Measurements from ENCODE around the gene GPRIN3. TPM values are rescaled to one million over a fixed set of nuclear protein-coding genes. Genes with fewer than 3 reads are reported as not detected.

Gene GPRIN3
- total and polyA plus RNA-seq, 2 donors (not counting 1 experiment from before 2014, with no cell fraction given): 0.22 to 1.5 TPM

GRCh38 chr4:89251396-89251795 lies 56.2 kb downstream of the GPRIN3 start:
- Histone ChIP-seq H3K79me2 (ENCODE audit: control insufficient read depth, insufficient read depth, low read length) (no peaks in the 10 kb centered on the region), H3K4me1 (ENCODE audit: control insufficient read depth in 2 of 2, insufficient read depth in 2 of 2, low read length in 2 of 2) (peaks cover 0 to under 1% of the 10 kb centered on the region in 2 donors), H3K4me2 (replicated peaks; ENCODE audit: low read depth, low read length, poor library complexity, severe bottlenecking) (no peak overlapping the region), H2AFZ (ENCODE audit: insufficient read depth, low read depth, low read length, poor library complexity, severe bottlenecking) (no peak overlapping the region), H4K20me1 (ENCODE audit: control insufficient read depth, insufficient read depth, low read length, poor library complexity, severe bottlenecking) (no peaks in the 10 kb centered on the region), H3K27me3 (replicated peaks in 1 of 4; ENCODE audit: control extremely low read depth in 1 of 4, control insufficient read depth in 3 of 4, insufficient read depth in 4 of 4, low read length in 3 of 4) (no peaks in the 10 kb centered on the region), H3K36me3 (replicated peaks in 1 of 2; ENCODE audit: control extremely low read depth in 1 of 2, control insufficient read depth in 1 of 2, extremely low read depth in 1 of 2, insufficient read depth in 2 of 2, low read length in 1 of 2) (no peaks in the 10 kb centered on the region), H3K4me3 (ENCODE audit: control extremely low read depth in 1 of 5, extremely low read depth in 1 of 5, insufficient read depth in 1 of 5, low read depth in 2 of 5, low read length in 4 of 5) (no peak overlapping the region), H3K9me3 (ENCODE audit: control extremely low read depth in 1 of 3, control insufficient read depth in 2 of 3, insufficient read depth in 1 of 3, low read length in 2 of 3) (no peaks in the 10 kb centered on the region), H3K9ac (ENCODE audit: low read length) (no peak overlapping the region), H3K27ac (ENCODE audit: low read length in 2 of 2) (no peak overlapping the region)
- Mint-ChIP-seq H3K27me3 (no peaks in the 10 kb centered on the region), H3K9me3 (ENCODE audit: insufficient read depth) (no peaks in the 10 kb centered on the region), H3K27ac (no peak overlapping the region), H3K4me1 (no peaks in the 10 kb centered on the region), H3K4me3 (no peak overlapping the region)
- DNase-seq (no peak), ATAC-seq (ENCODE audit: low read depth) (no peak)
- POLR2A ChIA-PET: no interaction called here
- CTCF ChIA-PET: interaction anchor here (1.9 to 3.1 kb wide), 4 partner anchors 9 to 183 kb away, joined by 5 to 15 read pairs (median 10); no protein-coding TSS in a partner anchor
- intact Hi-C loops (cut with micrococcal nuclease): loop anchor here (5.0 to 10.0 kb wide), 2 partner anchors 103 to 166 kb away; no protein-coding TSS in a partner anchor
- TF ChIP-seq CTCF (IDR thresholded peaks at IDR 0.05) (no peak), EZH2 (IDR thresholded peaks at IDR 0.05; ENCODE audit: borderline replicate concordance, insufficient read depth, low read depth, low read length, poor library complexity, severe bottlenecking) (no peak)

GRCh38 chr4:89249716-89250361 lies 57.8 kb downstream of the GPRIN3 start:
- H2AFZ ChIP-seq (ENCODE audit: insufficient read depth, low read depth, low read length, poor library complexity, severe bottlenecking): no peak overlapping the region
- H3K4me3 ChIP-seq (ENCODE audit: control extremely low read depth in 1 of 5, extremely low read depth in 1 of 5, insufficient read depth in 1 of 5, low read depth in 2 of 5, low read length in 4 of 5): no peak overlapping the region
- Mint-ChIP-seq H3K27me3 (no peaks in the 10 kb centered on the region), H3K27ac (no peak overlapping the region), H3K4me3 (no peak overlapping the region), H3K9me3 (ENCODE audit: insufficient read depth) (no peaks in the 10 kb centered on the region), H3K4me1 (no peaks in the 10 kb centered on the region)
- no peaks in the 10 kb centered on the region for H4K20me1 ChIP-seq (ENCODE audit: control insufficient read depth, insufficient read depth, low read length, poor library complexity, severe bottlenecking)
- H3K9me3 ChIP-seq (ENCODE audit: control extremely low read depth in 1 of 3, control insufficient read depth in 2 of 3, insufficient read depth in 1 of 3, low read length in 2 of 3): no peaks in the 10 kb centered on the region
- H3K9ac ChIP-seq (ENCODE audit: low read length): no peak overlapping the region
- ATAC-seq (ENCODE audit: low read depth) (no peak), DNase-seq (no peak)
- no peaks in the 10 kb centered on the region for H3K36me3 ChIP-seq (replicated peaks in 1 of 2; ENCODE audit: control extremely low read depth in 1 of 2, control insufficient read depth in 1 of 2, extremely low read depth in 1 of 2, insufficient read depth in 2 of 2, low read length in 1 of 2)
- H3K4me2 ChIP-seq (replicated peaks; ENCODE audit: low read depth, low read length, poor library complexity, severe bottlenecking): no peak overlapping the region
- CTCF ChIA-PET: interaction anchor here (1.9 kb wide), 1 partner anchor 185 kb away, joined by 9 read pairs; no protein-coding TSS in a partner anchor
- H3K27ac ChIP-seq (ENCODE audit: low read length in 2 of 2): no peak overlapping the region
- WGBS (ENCODE audit: insufficient coverage): 100% methylated on average over 10 of the region's 13 CpGs
- POLR2A ChIA-PET: no interaction called here
- no peaks in the 10 kb centered on the region for H3K27me3 ChIP-seq (replicated peaks in 1 of 4; ENCODE audit: control extremely low read depth in 1 of 4, control insufficient read depth in 3 of 4, insufficient read depth in 4 of 4, low read length in 3 of 4)
- H3K4me1 ChIP-seq (ENCODE audit: control insufficient read depth in 2 of 2, insufficient read depth in 2 of 2, low read length in 2 of 2): peaks cover 0 to 4% of the 10 kb centered on the region in 2 donors
- H3K79me2 ChIP-seq (ENCODE audit: control insufficient read depth, insufficient read depth, low read length): no peaks in the 10 kb centered on the region
- no peak for TF ChIP-seq EZH2 (IDR thresholded peaks at IDR 0.05; ENCODE audit: borderline replicate concordance, insufficient read depth, low read depth, low read length, poor library complexity, severe bottlenecking)
- no peak for TF ChIP-seq CTCF (IDR thresholded peaks at IDR 0.05)
- intact Hi-C loops (cut with micrococcal nuclease): loop anchor here (5.0 to 10.0 kb wide), 2 partner anchors 105 to 167 kb away; no protein-coding TSS in a partner anchor
